ENCODE data around the gene RBM17. TPM values are rescaled to one million over a fixed set of nuclear protein-coding genes. Genes with fewer than 3 reads are reported as not detected.

RBM17 gene
- total and polyA plus RNA-seq, 2 experiments from 2014 or later = 86.2 to 125 TPM

GRCh38 chr10:6054884-6055283, 34.0 kb upstream of the RBM17 start:
- no peaks in the 10 kb centered on the region for H3K4me1 ChIP-seq (ENCODE audit: low read depth)
- H3K9me3 ChIP-seq (ENCODE audit: low read depth) = no peaks in the 10 kb centered on the region
- H3K27me3 ChIP-seq = no peaks in the 10 kb centered on the region
- DNase-seq (ENCODE audit: low read depth in 1 of 2, low spot score in 1 of 2) = no peak
- TF ChIP-seq, protein P1, sequence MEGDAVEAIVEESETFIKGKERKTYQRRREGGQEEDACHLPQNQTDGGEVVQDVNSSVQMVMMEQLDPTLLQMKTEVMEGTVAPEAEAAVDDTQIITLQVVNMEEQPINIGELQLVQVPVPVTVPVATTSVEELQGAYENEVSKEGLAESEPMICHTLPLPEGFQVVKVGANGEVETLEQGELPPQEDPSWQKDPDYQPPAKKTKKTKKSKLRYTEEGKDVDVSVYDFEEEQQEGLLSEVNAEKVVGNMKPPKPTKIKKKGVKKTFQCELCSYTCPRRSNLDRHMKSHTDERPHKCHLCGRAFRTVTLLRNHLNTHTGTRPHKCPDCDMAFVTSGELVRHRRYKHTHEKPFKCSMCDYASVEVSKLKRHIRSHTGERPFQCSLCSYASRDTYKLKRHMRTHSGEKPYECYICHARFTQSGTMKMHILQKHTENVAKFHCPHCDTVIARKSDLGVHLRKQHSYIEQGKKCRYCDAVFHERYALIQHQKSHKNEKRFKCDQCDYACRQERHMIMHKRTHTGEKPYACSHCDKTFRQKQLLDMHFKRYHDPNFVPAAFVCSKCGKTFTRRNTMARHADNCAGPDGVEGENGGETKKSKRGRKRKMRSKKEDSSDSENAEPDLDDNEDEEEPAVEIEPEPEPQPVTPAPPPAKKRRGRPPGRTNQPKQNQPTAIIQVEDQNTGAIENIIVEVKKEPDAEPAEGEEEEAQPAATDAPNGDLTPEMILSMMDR (IDR thresholded peaks at IDR 0.05; ENCODE audit: low read depth, low read length) = no peak
- no peaks in the 10 kb centered on the region for H3K36me3 ChIP-seq
- no peak overlapping the region for H3K27ac ChIP-seq
- H3K4me3 ChIP-seq = no peak overlapping the region

DNA sequence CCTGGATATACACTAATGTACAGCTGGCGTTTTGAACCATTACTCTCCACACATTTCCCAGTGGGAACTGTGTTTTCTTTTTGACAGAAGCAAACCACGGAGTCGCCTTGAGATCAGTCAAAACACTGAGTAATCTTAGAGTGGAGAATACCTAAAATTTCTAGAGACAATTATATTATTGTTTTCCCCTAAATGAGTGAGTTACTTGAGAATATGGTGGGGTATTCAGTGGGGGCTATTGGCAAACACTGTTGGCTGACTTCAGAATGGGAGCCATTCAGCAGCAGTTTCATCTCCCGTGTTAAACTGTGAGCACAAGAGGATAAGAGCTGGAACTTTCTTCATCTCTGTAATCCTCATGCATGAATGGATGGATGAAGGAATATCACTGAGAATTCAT, 32.9 kb upstream of the RBM17 start:
- H3K4me1 ChIP-seq (ENCODE audit: low read depth) = no peaks in the 10 kb centered on the region
- TF ChIP-seq, protein P1 (IDR thresholded peaks at IDR 0.05; ENCODE audit: low read depth, low read length) = no peak
- H3K36me3 ChIP-seq = no peaks in the 10 kb centered on the region
- H3K27me3 ChIP-seq = no peaks in the 10 kb centered on the region
- no peaks in the 10 kb centered on the region for H3K9me3 ChIP-seq (ENCODE audit: low read depth)
- H3K4me3 ChIP-seq = no peak overlapping the region
- DNase-seq (ENCODE audit: low read depth in 1 of 2, low spot score in 1 of 2) = no peak
- H3K27ac ChIP-seq = no peak overlapping the region

DNA sequence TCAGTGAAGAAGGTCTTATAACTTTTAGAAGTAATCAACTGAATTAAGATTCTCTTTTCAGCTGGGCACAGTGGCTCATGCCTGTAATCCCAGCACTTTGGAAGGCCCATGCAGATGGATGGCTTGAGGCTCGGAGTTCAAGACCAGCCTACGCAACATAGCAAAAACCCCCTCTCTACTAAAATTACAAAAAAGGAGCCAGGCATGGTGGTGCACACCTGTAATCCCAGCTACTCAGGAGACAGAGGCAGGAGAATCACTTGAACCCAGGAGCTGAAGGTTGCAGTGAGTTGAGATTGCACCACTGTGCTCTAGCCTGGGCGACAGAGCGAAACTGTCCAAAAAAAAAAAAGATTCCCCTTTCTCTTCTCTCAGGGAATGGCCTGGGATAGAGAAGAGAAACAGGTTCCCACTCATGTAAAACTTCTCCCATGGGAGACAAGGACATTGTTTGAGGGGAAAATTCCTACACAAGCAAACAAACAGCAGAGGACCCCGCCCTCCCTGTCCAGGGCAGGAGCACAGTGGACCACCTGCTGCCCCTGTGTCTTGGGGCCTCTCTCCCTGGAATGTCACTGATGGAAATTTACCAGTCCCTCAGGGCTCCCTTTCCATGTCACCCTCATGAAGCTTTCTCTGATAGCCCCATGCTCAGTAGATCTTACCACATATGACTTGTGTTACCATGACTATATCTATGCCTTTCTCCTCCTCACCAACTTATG, 32.3 kb upstream of the RBM17 start:
- Histone ChIP-seq H3K36me3 (no peaks in the 10 kb centered on the region), H3K9me3 (ENCODE audit: low read depth) (no peaks in the 10 kb centered on the region), H3K27me3 (no peaks in the 10 kb centered on the region), H3K4me1 (ENCODE audit: low read depth) (no peaks in the 10 kb centered on the region), H3K27ac (no peak overlapping the region), H3K4me3 (no peak overlapping the region)
- TF ChIP-seq, protein P1 (IDR thresholded peaks at IDR 0.05; ENCODE audit: low read depth, low read length) = no peak
- DNase-seq (ENCODE audit: low read depth in 1 of 2, low spot score in 1 of 2) = no peak

DNA sequence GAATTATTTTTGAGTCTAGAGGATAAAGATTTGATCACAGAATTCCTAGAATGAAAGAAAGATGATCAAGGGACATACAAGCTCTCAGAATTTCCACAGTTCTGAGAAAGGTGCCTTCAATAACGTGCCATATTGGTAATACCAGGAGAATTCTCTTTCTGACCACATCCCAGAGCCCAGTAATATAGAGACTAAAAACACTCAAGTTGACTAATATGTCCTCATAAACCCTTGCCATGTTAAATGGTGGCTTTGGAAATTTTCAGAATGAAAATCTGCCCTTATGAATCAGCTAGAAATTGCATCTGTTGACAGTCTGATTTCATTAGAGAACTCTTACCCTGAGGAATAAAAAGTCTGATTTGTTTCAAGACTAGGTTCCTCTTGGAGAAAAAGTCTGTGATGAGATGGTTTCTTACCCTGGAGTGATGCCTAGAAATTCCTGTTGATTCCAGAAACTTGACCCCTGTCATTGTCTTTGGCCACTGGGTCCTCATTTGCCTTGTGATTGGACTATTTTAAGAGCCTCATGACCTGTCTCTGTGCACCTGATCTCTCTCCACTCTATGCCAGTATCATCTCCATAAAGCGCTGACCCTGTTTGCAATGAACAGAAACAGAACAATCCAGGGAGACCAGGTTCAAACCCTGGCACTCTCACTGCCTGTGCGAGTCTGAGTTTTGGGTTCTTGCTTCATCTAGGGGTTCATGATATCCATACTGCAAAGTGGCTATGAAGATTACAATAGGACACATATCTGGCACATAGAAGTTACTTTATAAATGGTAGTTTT, 30.0 kb upstream of the RBM17 start:
- no peaks in the 10 kb centered on the region for H3K36me3 ChIP-seq
- H3K27me3 ChIP-seq = no peaks in the 10 kb centered on the region
- H3K4me3 ChIP-seq = no peak overlapping the region
- H3K4me1 ChIP-seq (ENCODE audit: low read depth) = no peaks in the 10 kb centered on the region
- TF ChIP-seq, protein P1 (IDR thresholded peaks at IDR 0.05; ENCODE audit: low read depth, low read length) = no peak
- H3K9me3 ChIP-seq (ENCODE audit: low read depth) = no peaks in the 10 kb centered on the region
- DNase-seq (ENCODE audit: low read depth in 1 of 2, low spot score in 1 of 2) = no peak
- H3K27ac ChIP-seq = no peak overlapping the region

- TF ChIP-seq, protein P1 (IDR thresholded peaks at IDR 0.05; ENCODE audit: low read depth, low read length) = no peak
- no peak overlapping the region for H3K4me3 ChIP-seq
- H3K27ac ChIP-seq = no peak overlapping the region
- no peak for DNase-seq (ENCODE audit: low read depth in 1 of 2, low spot score in 1 of 2)
- no peaks in the 10 kb centered on the region for H3K4me1 ChIP-seq (ENCODE audit: low read depth)
- no peaks in the 10 kb centered on the region for H3K36me3 ChIP-seq
- H3K27me3 ChIP-seq = no peaks in the 10 kb centered on the region
- H3K9me3 ChIP-seq (ENCODE audit: low read depth) = no peaks in the 10 kb centered on the region
Measured at GRCh38 chr10:6059506-6059905, 29.3 kb upstream of the RBM17 start.

All from cardiac muscle cell (in vitro differentiated cells and primary cell).